ENCODE results near the gene NARS2.

The NARS2 gene

GRCh38 chr11:78441956-78442355, 132.7 kb downstream of the NARS2 start:
- Histone ChIP-seq H3K27me3 (replicated peaks in 2 of 5; ENCODE audit: control insufficient read depth in 4 of 5, insufficient read depth in 5 of 5, low read length in 4 of 5) (no peaks in the 10 kb centered on the region), H3K4me3 (ENCODE audit: control insufficient read depth in 1 of 7, extremely low read depth in 1 of 7, insufficient read depth in 4 of 7, low read depth in 2 of 7, low read length in 6 of 7) (no peak overlapping the region), H3K4me1 (ENCODE audit: control extremely low read depth in 1 of 4, control insufficient read depth in 4 of 4, insufficient read depth in 4 of 4, low read length in 3 of 4) (peaks cover 0 to 5% (median 3%) of the 10 kb centered on the region in 4 experiments), H3K9me3 (ENCODE audit: control extremely low read depth in 1 of 5, control insufficient read depth in 4 of 5, insufficient read depth in 2 of 5, low read depth in 1 of 5, low read length in 4 of 5) (no peaks in the 10 kb centered on the region), H3K27ac (ENCODE audit: insufficient read depth in 1 of 2, low read depth in 1 of 2, low read length in 2 of 2, poor library complexity in 1 of 2, severe bottlenecking in 2 of 2) (no peak overlapping the region), H3K36me3 (ENCODE audit: control insufficient read depth in 4 of 4, insufficient read depth in 4 of 4, low read length in 3 of 4) (peaks cover 2 to 28% (median 10%) of the 10 kb centered on the region in 4 experiments)
- DNase-seq = no peak
- ChIA-PET POLR2A (no interaction called here), CTCF (interaction anchor here (2.0 kb wide), 1 partner anchor 12 kb away, joined by 7 read pairs; no protein-coding TSS in a partner anchor)
- 100% methylated on average over 1 of the region's 4 CpGs for WGBS (ENCODE audit: insufficient coverage)

- peak in 1 of 3 donors; percentile 27 for DNase-seq
- Histone ChIP-seq H3K9me3 (ENCODE audit: control extremely low read depth in 1 of 5, control insufficient read depth in 4 of 5, insufficient read depth in 2 of 5, low read depth in 1 of 5, low read length in 4 of 5) (no peaks in the 10 kb centered on the region), H3K36me3 (ENCODE audit: control insufficient read depth in 4 of 4, insufficient read depth in 4 of 4, low read length in 3 of 4) (peaks cover 2 to 31% (median 11%) of the 10 kb centered on the region in 4 experiments), H3K27me3 (replicated peaks in 2 of 5; ENCODE audit: control insufficient read depth in 4 of 5, insufficient read depth in 5 of 5, low read length in 4 of 5) (no peaks in the 10 kb centered on the region), H3K4me1 (ENCODE audit: control extremely low read depth in 1 of 4, control insufficient read depth in 4 of 4, insufficient read depth in 4 of 4, low read length in 3 of 4) (peaks cover 0 to 3% (median 0%) of the 10 kb centered on the region in 4 experiments), H3K4me3 (ENCODE audit: control insufficient read depth in 1 of 7, extremely low read depth in 1 of 7, insufficient read depth in 4 of 7, low read depth in 2 of 7, low read length in 6 of 7) (no peak overlapping the region), H3K27ac (ENCODE audit: insufficient read depth in 1 of 2, low read depth in 1 of 2, low read length in 2 of 2, poor library complexity in 1 of 2, severe bottlenecking in 2 of 2) (no peak overlapping the region)
- ChIA-PET POLR2A (no interaction called here), CTCF (interaction anchor here (1.6 kb wide), 1 partner anchor 8 kb away, joined by 5 read pairs; no protein-coding TSS in a partner anchor)
- no CpG with 5 or more reads among the region's 5 CpGs for WGBS (ENCODE audit: insufficient coverage)
These were observed 136.2 kb downstream of the NARS2 start for GRCh38 chr11:78438298-78438975.

- Histone ChIP-seq H3K27me3 (replicated peaks in 2 of 5; ENCODE audit: control insufficient read depth in 4 of 5, insufficient read depth in 5 of 5, low read length in 4 of 5) (no peaks in the 10 kb centered on the region), H3K4me1 (ENCODE audit: control extremely low read depth in 1 of 4, control insufficient read depth in 4 of 4, insufficient read depth in 4 of 4, low read length in 3 of 4) (peaks cover 21 to 28% (median 24%) of the 10 kb centered on the region in 4 experiments), H3K36me3 (ENCODE audit: control insufficient read depth in 4 of 4, insufficient read depth in 4 of 4, low read length in 3 of 4) (peaks cover 0 to 10% (median 4%) of the 10 kb centered on the region in 4 experiments), H3K27ac (ENCODE audit: insufficient read depth in 1 of 2, low read depth in 1 of 2, low read length in 2 of 2, poor library complexity in 1 of 2, severe bottlenecking in 2 of 2) (peak overlapping the region in 1 of 2 experiments; percentile 20), H3K9me3 (ENCODE audit: control extremely low read depth in 1 of 5, control insufficient read depth in 4 of 5, insufficient read depth in 2 of 5, low read depth in 1 of 5, low read length in 4 of 5) (no peaks in the 10 kb centered on the region), H3K4me3 (ENCODE audit: control insufficient read depth in 1 of 7, extremely low read depth in 1 of 7, insufficient read depth in 4 of 7, low read depth in 2 of 7, low read length in 6 of 7) (no peak overlapping the region)
- CTCF ChIA-PET = interaction anchor here (0.8 to 7.1 kb wide), 6 partner anchors 14 to 132 kb away, joined by 3 to 130 read pairs (median 6); partner anchors contain the start of gene GAB2
- no peak for DNase-seq
- POLR2A ChIA-PET = no interaction called here
- WGBS (ENCODE audit: insufficient coverage) = no CpG with 5 or more reads among the region's 1 CpG
These were observed 141.7 kb downstream of the NARS2 start for GRCh38 chr11:78432956-78433355.

DNA sequence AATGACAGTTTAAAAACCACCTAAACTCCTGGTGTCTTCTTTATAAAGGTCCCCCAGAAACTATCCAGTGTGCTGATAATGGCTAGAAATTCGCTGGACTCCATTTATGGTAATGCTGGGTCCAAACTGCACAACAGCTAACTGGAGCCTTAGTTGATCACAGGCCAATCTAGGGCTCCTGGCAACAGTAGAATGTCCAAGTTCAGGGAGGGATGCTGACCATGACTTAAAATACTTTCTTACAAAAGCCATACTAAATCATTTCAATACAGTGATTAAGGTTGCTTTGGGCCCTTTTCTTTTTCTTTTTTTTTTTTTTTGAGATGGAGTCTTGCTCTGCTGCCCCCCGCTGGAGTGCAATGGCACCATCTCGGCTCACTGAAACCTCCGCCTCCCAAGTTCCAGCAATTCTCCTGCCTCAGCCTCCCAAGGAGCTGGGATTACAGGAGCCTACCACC, 142.6 kb downstream of the NARS2 start:
- 80% methylated on average over 2 of the region's 4 CpGs for WGBS (ENCODE audit: insufficient coverage)
- Histone ChIP-seq H3K36me3 (ENCODE audit: control insufficient read depth in 4 of 4, insufficient read depth in 4 of 4, low read length in 3 of 4) (peaks cover 0 to 7% (median 2%) of the 10 kb centered on the region in 4 experiments), H3K4me3 (ENCODE audit: control insufficient read depth in 1 of 7, extremely low read depth in 1 of 7, insufficient read depth in 4 of 7, low read depth in 2 of 7, low read length in 6 of 7) (no peak overlapping the region), H3K4me1 (ENCODE audit: control extremely low read depth in 1 of 4, control insufficient read depth in 4 of 4, insufficient read depth in 4 of 4, low read length in 3 of 4) (peaks cover 28 to 36% (median 33%) of the 10 kb centered on the region in 4 experiments), H3K9me3 (ENCODE audit: control extremely low read depth in 1 of 5, control insufficient read depth in 4 of 5, insufficient read depth in 2 of 5, low read depth in 1 of 5, low read length in 4 of 5) (no peaks in the 10 kb centered on the region), H3K27me3 (replicated peaks in 2 of 5; ENCODE audit: control insufficient read depth in 4 of 5, insufficient read depth in 5 of 5, low read length in 4 of 5) (no peaks in the 10 kb centered on the region), H3K27ac (ENCODE audit: insufficient read depth in 1 of 2, low read depth in 1 of 2, low read length in 2 of 2, poor library complexity in 1 of 2, severe bottlenecking in 2 of 2) (no peak overlapping the region)
- DNase-seq = peak in 1 of 3 donors; percentile 40
- CTCF ChIA-PET = interaction anchor here (0.7 to 7.1 kb wide), 13 partner anchors 10 to 204 kb away, joined by 3 to 130 read pairs (median 4); partner anchors contain the start of gene GAB2
- POLR2A ChIA-PET = no interaction called here

DNA sequence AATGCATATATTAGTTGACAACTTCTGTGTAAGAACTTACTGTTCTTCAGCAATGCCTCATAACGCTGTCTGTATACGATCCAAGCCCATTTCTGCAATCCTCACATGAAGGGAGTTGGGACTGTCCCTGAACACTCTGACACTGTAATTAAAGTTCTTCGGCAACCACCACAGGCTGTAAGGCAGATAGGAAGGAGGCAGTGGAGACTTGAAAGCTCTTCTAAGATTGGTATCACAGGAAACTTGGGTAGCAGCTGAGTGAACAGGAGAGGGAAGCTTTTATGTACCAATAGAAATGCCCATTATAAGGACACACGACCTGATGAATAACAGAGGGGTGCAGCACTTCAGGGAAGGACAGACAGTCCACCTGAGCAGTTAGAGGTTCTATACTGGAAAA, 145.0 kb downstream of the NARS2 start:
- POLR2A ChIA-PET = interaction anchor here (0.9 to 4.7 kb wide), 3 partner anchors 9 to 17 kb away, joined by 4 to 54 read pairs (median 11); partner anchors contain the start of gene GAB2
- peak in 2 of 3 donors; percentile 66 to 77 for DNase-seq

DNA sequence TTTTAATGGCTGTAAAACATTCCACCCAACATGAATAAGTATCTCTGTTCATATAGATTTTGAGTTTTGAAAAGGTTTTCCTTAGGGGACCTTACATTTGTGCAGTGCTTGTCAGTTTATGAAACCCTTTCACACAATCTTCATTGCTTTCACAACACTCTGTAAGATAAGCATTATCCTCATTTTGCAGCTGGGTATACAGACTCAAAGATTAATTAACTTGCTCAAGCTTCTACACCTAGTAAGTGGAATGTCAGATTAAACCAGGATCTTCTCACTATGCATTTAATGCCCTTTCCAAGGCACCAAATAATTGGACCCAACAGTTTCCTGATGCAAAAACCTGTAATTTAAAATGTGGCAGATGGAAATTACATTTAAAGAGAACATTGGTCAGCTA, 145.5 kb downstream of the NARS2 start:
- DNase-seq = peak in 1 of 3 donors; percentile 61
- Histone ChIP-seq H3K9me3 (ENCODE audit: control extremely low read depth in 1 of 5, control insufficient read depth in 4 of 5, insufficient read depth in 2 of 5, low read depth in 1 of 5, low read length in 4 of 5) (no peaks in the 10 kb centered on the region), H3K4me3 (ENCODE audit: control insufficient read depth in 1 of 7, extremely low read depth in 1 of 7, insufficient read depth in 4 of 7, low read depth in 2 of 7, low read length in 6 of 7) (peak overlapping the region in 2 of 7 experiments; percentile 38 to 75), H3K4me1 (ENCODE audit: control extremely low read depth in 1 of 4, control insufficient read depth in 4 of 4, insufficient read depth in 4 of 4, low read length in 3 of 4) (peaks cover 32 to 59% (median 45%) of the 10 kb centered on the region in 4 experiments), H3K27me3 (replicated peaks in 2 of 5; ENCODE audit: control insufficient read depth in 4 of 5, insufficient read depth in 5 of 5, low read length in 4 of 5) (no peaks in the 10 kb centered on the region), H3K27ac (ENCODE audit: insufficient read depth in 1 of 2, low read depth in 1 of 2, low read length in 2 of 2, poor library complexity in 1 of 2, severe bottlenecking in 2 of 2) (peak overlapping the region in 1 of 2 experiments; percentile 50), H3K36me3 (ENCODE audit: control insufficient read depth in 4 of 4, insufficient read depth in 4 of 4, low read length in 3 of 4) (no peaks in the 10 kb centered on the region)
- ChIA-PET CTCF (interaction anchor here (1.0 to 7.1 kb wide), 12 partner anchors 10 to 208 kb away, joined by 3 to 130 read pairs (median 4); partner anchors contain the start of gene GAB2), POLR2A (interaction anchor here (0.9 to 4.7 kb wide), 3 partner anchors 8 to 16 kb away, joined by 4 to 54 read pairs (median 11); partner anchors contain the start of gene GAB2)

More for the DNA sequence above, 145.0 kb downstream of the NARS2 start:
- CTCF ChIA-PET = interaction anchor here (0.7 to 7.1 kb wide), 12 partner anchors 9 to 386 kb away, joined by 3 to 130 read pairs (median 4); partner anchors contain the start of gene GAB2
- Histone ChIP-seq H3K27ac (ENCODE audit: insufficient read depth in 1 of 2, low read depth in 1 of 2, low read length in 2 of 2, poor library complexity in 1 of 2, severe bottlenecking in 2 of 2) (peak overlapping the region; percentile 10 to 50), H3K27me3 (replicated peaks in 2 of 5; ENCODE audit: control insufficient read depth in 4 of 5, insufficient read depth in 5 of 5, low read length in 4 of 5) (no peaks in the 10 kb centered on the region), H3K4me1 (ENCODE audit: control extremely low read depth in 1 of 4, control insufficient read depth in 4 of 4, insufficient read depth in 4 of 4, low read length in 3 of 4) (peaks cover 32 to 55% (median 42%) of the 10 kb centered on the region in 4 experiments), H3K36me3 (ENCODE audit: control insufficient read depth in 4 of 4, insufficient read depth in 4 of 4, low read length in 3 of 4) (no peaks in the 10 kb centered on the region), H3K4me3 (ENCODE audit: control insufficient read depth in 1 of 7, extremely low read depth in 1 of 7, insufficient read depth in 4 of 7, low read depth in 2 of 7, low read length in 6 of 7) (peak overlapping the region in 2 of 7 experiments; percentile 38 to 75), H3K9me3 (ENCODE audit: control extremely low read depth in 1 of 5, control insufficient read depth in 4 of 5, insufficient read depth in 2 of 5, low read depth in 1 of 5, low read length in 4 of 5) (no peaks in the 10 kb centered on the region)
- WGBS (ENCODE audit: insufficient coverage) = 0% methylated on average over 3 of the region's 4 CpGs

All from common myeloid progenitor, CD34-positive (primary cell).